Keratinocyte (primary cell): ENCODE data around the gene INO80. TPM values are rescaled to one million over a fixed set of nuclear protein-coding genes. Genes with fewer than 3 reads are reported as not detected.

Source experiments
- DNase-seq: peaks from one replicate; pipeline ENCODE4 v3.0.0-alpha.2; 2011; ENCODE audit warnings: low read depth, missing footprints, low spot score
- FAIRE-seq: peaks from 2 replicates; lab custom pipeline; 2011; peaks lifted over from hg19 to GRCh38; lab: Jason Lieb, UNC
- H2AFZ ChIP-seq: 2 replicates; pipeline ENCODE4 v1.6.0; 2012; ENCODE audit warnings: low read length, control low read depth, inconsistent platforms; ENCODE audit not compliant: control insufficient read depth
- H3K27ac ChIP-seq: 2 replicates; pipeline ENCODE4 v1.5.1; 2011; ENCODE audit warnings: low read length; ENCODE audit not compliant: control insufficient read depth, insufficient read depth
- H3K27me3 ChIP-seq: 3 replicates; pipeline ENCODE4 v1.6.0; 2011; ENCODE audit warnings: low read length; ENCODE audit not compliant: control insufficient read depth, insufficient read depth; ENCODE audit errors: extremely low read depth
- H3K36me3 ChIP-seq, 2 experiments: 2 replicates in 1 of 2; 3 replicates in 1 of 2; pipeline ENCODE4 v1.5.1; 2011; ENCODE audit warnings: low read length in 2 of 2, mild to moderate bottlenecking in 1 of 2; ENCODE audit not compliant: control insufficient read depth in 2 of 2, insufficient read depth in 2 of 2; ENCODE audit errors: extremely low read depth in 1 of 2
- H3K4me1 ChIP-seq: 3 replicates; pipeline ENCODE4 v1.5.1; 2011; ENCODE audit warnings: low read length; ENCODE audit not compliant: control insufficient read depth, insufficient read depth; ENCODE audit errors: extremely low read depth
- H3K4me2 ChIP-seq: 3 replicates; pipeline ENCODE4 v1.6.0; 2011; ENCODE audit warnings: low read depth, low read length; ENCODE audit not compliant: control insufficient read depth, insufficient read depth; ENCODE audit errors: extremely low read depth
- H3K4me3 ChIP-seq, 3 experiments: fragments of 200-600 bp in 1 of 3; sonication (generic) in 1 of 3; 2 replicates in 2 of 3; 3 replicates in 1 of 3; pipeline ENCODE4 v1.5.1; 2011 to 2016; ENCODE audit warnings: low read length in 3 of 3, mild to moderate bottlenecking in 3 of 3, control low read depth in 2 of 3, inconsistent platforms in 1 of 3, low read depth in 1 of 3, mixed read lengths in 1 of 3, mixed run types in 1 of 3, moderate library complexity in 1 of 3; ENCODE audit not compliant: control insufficient read depth in 2 of 3, insufficient read depth in 2 of 3; ENCODE audit errors: extremely low read depth in 1 of 3
- H3K79me2 ChIP-seq: 2 replicates; pipeline ENCODE4 v1.6.0; 2012; ENCODE audit warnings: low read length; ENCODE audit not compliant: control insufficient read depth, insufficient read depth
- H3K9ac ChIP-seq: 3 replicates; pipeline ENCODE4 v1.6.0; 2011; ENCODE audit warnings: low read length; ENCODE audit not compliant: control insufficient read depth, insufficient read depth; ENCODE audit errors: extremely low read depth
- H3K9me1 ChIP-seq: 3 replicates; pipeline ENCODE4 v1.6.0; 2011; ENCODE audit warnings: low read length; ENCODE audit not compliant: control insufficient read depth, insufficient read depth; ENCODE audit errors: extremely low read depth
- H3K9me3 ChIP-seq: 2 replicates; pipeline ENCODE4 v1.5.1; 2012; ENCODE audit warnings: low read depth, low read length; ENCODE audit not compliant: control insufficient read depth
- H4K20me1 ChIP-seq: 3 replicates; pipeline ENCODE4 v1.6.0; 2011; ENCODE audit warnings: low read length; ENCODE audit not compliant: control insufficient read depth, insufficient read depth; ENCODE audit errors: extremely low read depth
- CTCF ChIP-seq, 3 experiments: IDR thresholded peaks in 1 of 3; conservative IDR thresholded peaks in 1 of 3; optimal IDR thresholded peaks in 1 of 3; 2 replicates in 2 of 3; 3 replicates in 1 of 3; pipeline versions ENCODE3 to v1.5.1; 2011; ENCODE audit warnings: low read length in 3 of 3, mild to moderate bottlenecking in 3 of 3, moderate library complexity in 2 of 3, control low read depth in 1 of 3, inconsistent platforms in 1 of 3; ENCODE audit not compliant: insufficient read depth in 2 of 3; ENCODE audit errors: extremely low read depth in 1 of 3
- EZH2 ChIP-seq: IDR thresholded peaks from one replicate; pipeline ENCODE4 v1.6.1; 2012; ENCODE audit warnings: inconsistent platforms, mild to moderate bottlenecking, low read length, moderate library complexity
- dilution Hi-C: fragments of 300-500 bp; cut with MboI; formaldehyde crosslinking; loops from one replicate; pipeline ENCODE4 v1.7.0; 2020; ENCODE audit warnings: low sequenced_read_pairs; ENCODE audit not compliant: extremely low pct_ligation_motif_present
- polyA plus RNA-seq, 5 experiments: library from polyadenylated mRNA; depleted of rRNA in 3 of 5; stranded (reverse) in 3 of 5; stranded (forward) in 1 of 5; unstranded in 1 of 5; fragments of >200 nt; gene quantifications; 1 replicate in 1 of 5; 2 replicates in 3 of 5; 3 replicates in 1 of 5; pipeline versions ENCODE4 v1.2.1 to v1.2.3, GENCODE V29; 2011 to 2012; ENCODE audit warnings: missing spikeins in 2 of 5, low read depth in 1 of 5, low replicate concordance in 1 of 5

Gene INO80
- polyA plus RNA-seq, 1 donor (not counting 4 experiments of a cell fraction or from before 2014, with no cell fraction given) = 10.3 TPM

- no peak overlapping the region for H3K9ac ChIP-seq
- H3K4me3 ChIP-seq = no peak overlapping the region
- FAIRE-seq = no peak
- no peak for DNase-seq
- H3K4me2 ChIP-seq = no peak overlapping the region
- no peak overlapping the region for H3K27ac ChIP-seq
- H2AFZ ChIP-seq = no peak overlapping the region
- H3K36me3 ChIP-seq = peaks cover 0 to 6% of the 10 kb centered on the region in 2 experiments
- H3K79me2 ChIP-seq = no peaks in the 10 kb centered on the region
- no peaks in the 10 kb centered on the region for H4K20me1 ChIP-seq
- H3K9me3 ChIP-seq = no peaks in the 10 kb centered on the region
- H3K9me1 ChIP-seq = no peaks in the 10 kb centered on the region
- dilution Hi-C loops = no loop called here
- TF ChIP-seq CTCF (optimal IDR thresholded peaks at IDR 0.05 in 1 of 3, IDR thresholded peaks at IDR 0.05 in 1 of 3, conservative IDR thresholded peaks at IDR 0.05 in 1 of 3; ENCODE audit: extremely low read depth in 1 of 3, insufficient read depth in 2 of 3, low read length in 3 of 3) (no peak), EZH2 (no peak)
- peaks cover 15% of the 10 kb centered on the region for H3K4me1 ChIP-seq
- H3K27me3 ChIP-seq = peaks cover 3% of the 10 kb centered on the region
Measured at GRCh38 chr15:40949756-40950207, 166.3 kb downstream of the INO80 start.

- H3K4me2 ChIP-seq = no peak overlapping the region
- no peaks in the 10 kb centered on the region for H3K9me1 ChIP-seq
- H4K20me1 ChIP-seq = no peaks in the 10 kb centered on the region
- no peak overlapping the region for H3K4me3 ChIP-seq
- dilution Hi-C loops = no loop called here
- H3K27ac ChIP-seq = no peak overlapping the region
- H3K4me1 ChIP-seq = peaks cover 10% of the 10 kb centered on the region
- H3K27me3 ChIP-seq = peaks cover 11% of the 10 kb centered on the region
- TF ChIP-seq CTCF (optimal IDR thresholded peaks at IDR 0.05 in 1 of 3, IDR thresholded peaks at IDR 0.05 in 1 of 3, conservative IDR thresholded peaks at IDR 0.05 in 1 of 3; ENCODE audit: extremely low read depth in 1 of 3, insufficient read depth in 2 of 3, low read length in 3 of 3) (no peak), EZH2 (no peak)
- H2AFZ ChIP-seq = peak overlapping the region; percentile 4
- no peaks in the 10 kb centered on the region for H3K9me3 ChIP-seq
- H3K9ac ChIP-seq = no peak overlapping the region
- H3K36me3 ChIP-seq = peaks cover 0 to 1% of the 10 kb centered on the region in 2 experiments
- no peaks in the 10 kb centered on the region for H3K79me2 ChIP-seq
- no peak for FAIRE-seq
- DNase-seq = no peak
Measured at GRCh38 chr15:40948706-40949473, 167.2 kb downstream of the INO80 start.
